Measurements from ENCODE around the gene CDH5.
"Not testable (repeated sequence)": the region's sequence is repeated elsewhere in the genome, so short reads cannot be mapped to it uniquely, and the experiment has no call there.

CDH5 gene

GRCh38 chr16:66366433-66367299 is at the start of gene CDH5:
CDH5 (plus strand) TSS chr16:66366691; CDS start chr16:66379338, 12,647 bp downstream.
- DNase-seq (ENCODE audit: low read depth in 3 of 3), result no peak

- DNase-seq (ENCODE audit: low read depth in 3 of 3), result no peak
Observed at GRCh38 chr16:66318505-66318904, 48.0 kb upstream of the CDH5 start.

GRCh38 chr16:66320774-66321173 is 45.7 kb upstream of the CDH5 start:
- DNase-seq (ENCODE audit: low read depth in 3 of 3), result no peak

GRCh38 chr16:66322174-66322573 is 44.3 kb upstream of the CDH5 start:
- no peak for DNase-seq (ENCODE audit: low read depth in 3 of 3)

- DNase-seq (ENCODE audit: low read depth in 3 of 3), result no peak
Observed at GRCh38 chr16:66324815-66325515, 41.5 kb upstream of the CDH5 start.

GRCh38 chr16:66325717-66326376 is 40.6 kb upstream of the CDH5 start:
- no peak for DNase-seq (ENCODE audit: low read depth in 3 of 3)

- no peak for DNase-seq (ENCODE audit: low read depth in 3 of 3)
Observed at GRCh38 chr16:66326991-66327513, 39.4 kb upstream of the CDH5 start.

GRCh38 chr16:66328282-66328681 is 38.2 kb upstream of the CDH5 start:
- no peak for DNase-seq (ENCODE audit: low read depth in 3 of 3)

GRCh38 chr16:66331464-66331863 is 35.0 kb upstream of the CDH5 start:
- DNase-seq (ENCODE audit: low read depth in 3 of 3), result not testable (repeated sequence)

- DNase-seq (ENCODE audit: low read depth in 3 of 3), result no peak
Observed at GRCh38 chr16:66332634-66333610, 33.6 kb upstream of the CDH5 start.

GRCh38 chr16:66334853-66335574 is 31.5 kb upstream of the CDH5 start:
- no peak for DNase-seq (ENCODE audit: low read depth in 3 of 3)

- no peak for DNase-seq (ENCODE audit: low read depth in 3 of 3)
Observed at GRCh38 chr16:66335704-66336329, 30.7 kb upstream of the CDH5 start.

- DNase-seq (ENCODE audit: low read depth in 3 of 3), result no peak
Observed at GRCh38 chr16:66337463-66338188, 28.9 kb upstream of the CDH5 start.

- peak in 1 of 3 donors; percentile 19 for DNase-seq (ENCODE audit: low read depth in 3 of 3)
Observed at GRCh38 chr16:66342294-66342900, 24.1 kb upstream of the CDH5 start.

- peak in 2 of 3 donors; percentile 25 to 61 for DNase-seq (ENCODE audit: low read depth in 3 of 3)
Observed at GRCh38 chr16:66344533-66345145, 21.9 kb upstream of the CDH5 start.

- no peak for DNase-seq (ENCODE audit: low read depth in 3 of 3)
Observed at GRCh38 chr16:66346221-66346620, 20.3 kb upstream of the CDH5 start.

- DNase-seq (ENCODE audit: low read depth in 3 of 3), result no peak
Observed at GRCh38 chr16:66352304-66352703, 14.2 kb upstream of the CDH5 start.

- DNase-seq (ENCODE audit: low read depth in 3 of 3), result no peak
Observed at GRCh38 chr16:66353055-66353454, 13.4 kb upstream of the CDH5 start.
